ENCODE measurements around the gene CASZ1. TPM values are rescaled to one million over a fixed set of nuclear protein-coding genes. Genes with fewer than 3 reads are reported as not detected.

CASZ1 gene
- total and polyA plus RNA-seq, 2 donors (not counting 3 experiments of a cell fraction or from before 2014, with no cell fraction given), result 1.5 to 5.2 TPM

DNA sequence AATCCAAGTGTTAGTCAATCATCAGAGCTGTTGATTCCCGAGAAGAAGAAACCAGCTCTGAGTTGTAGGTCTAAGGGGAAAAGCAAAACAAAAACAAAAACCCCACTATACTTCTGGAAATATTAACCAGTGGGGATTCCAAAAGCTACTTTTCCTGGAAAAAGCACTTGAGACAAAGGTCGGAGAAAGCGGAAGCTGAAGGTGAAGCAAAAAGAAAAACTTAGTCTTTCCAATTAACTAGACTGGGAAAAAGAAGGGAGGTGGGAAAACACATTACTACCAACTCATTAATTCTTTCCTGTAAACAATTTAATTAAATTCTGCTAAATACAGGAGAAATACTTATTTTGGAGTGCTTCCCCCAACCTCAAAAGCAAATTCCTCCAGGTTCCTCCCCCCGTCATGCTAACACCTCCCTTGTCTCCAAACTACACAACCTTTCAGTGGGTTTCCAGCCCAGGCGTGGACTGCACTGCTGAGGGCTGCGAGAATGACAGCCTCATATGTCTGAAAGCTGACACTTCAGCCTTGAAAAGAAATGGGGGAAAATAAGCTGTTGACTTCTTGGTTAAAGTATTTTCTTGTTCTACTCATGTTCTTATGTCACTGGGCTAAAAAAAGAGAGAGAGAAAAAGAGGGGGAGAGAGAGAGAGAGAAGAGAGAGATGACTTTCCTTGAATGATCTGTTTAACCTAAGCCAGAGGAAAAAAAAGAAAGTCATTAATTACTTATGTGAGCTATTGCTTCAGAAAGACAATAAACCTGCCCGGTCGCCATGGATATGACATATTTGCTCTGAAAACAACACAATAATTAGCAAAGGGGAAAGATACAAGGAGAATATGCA lies 5.1 kb downstream of the CASZ1 start:
- H3K9me1 ChIP-seq (replicated peaks; ENCODE audit: control insufficient read depth, extremely low read depth, insufficient read depth, low read length), result no peaks in the 10 kb centered on the region
- no peak overlapping the region for H3K27ac ChIP-seq (ENCODE audit: insufficient read depth, low read depth, low read length)
- dilution Hi-C loops (cut with MboI; ENCODE audit: extremely low pct_ligation_motif_present, low sequenced_read_pairs) (no loop called here), intact Hi-C loops (cut with micrococcal nuclease) (no loop called here)
- H3K9me3 ChIP-seq (replicated peaks; ENCODE audit: control insufficient read depth, insufficient read depth, low read length), result no peaks in the 10 kb centered on the region
- CTCF ChIA-PET, result interaction anchor here (0.9 kb wide), 1 partner anchor 284 kb away, joined by 4 read pairs; no protein-coding TSS in a partner anchor
- H2AFZ ChIP-seq (ENCODE audit: low read depth, low read length), result no peak overlapping the region
- TF ChIP-seq EZH2 (IDR thresholded peaks at IDR 0.05; ENCODE audit: borderline replicate concordance, low read depth, low read length, severe bottlenecking), result no peak
- no peak for TF ChIP-seq CTCF (IDR thresholded peaks at IDR 0.05; ENCODE audit: extremely low read depth in 1 of 2, insufficient read depth in 1 of 2, low read depth in 1 of 2, low read length in 2 of 2)
- no peak for TF ChIP-seq POLR2A (IDR thresholded peaks at IDR 0.05; ENCODE audit: low read depth, low read length)
- no peak for TF ChIP-seq JUN (IDR thresholded peaks at IDR 0.05; ENCODE audit: borderline replicate concordance, insufficient read depth, insufficient read length, low read depth)
- no peak for TF ChIP-seq MAX (IDR thresholded peaks at IDR 0.05; ENCODE audit: insufficient read depth, insufficient read length)
- no peak for TF ChIP-seq GATA2 (IDR thresholded peaks at IDR 0.05; ENCODE audit: insufficient read depth, insufficient read length, low read depth, low read length)
- TF ChIP-seq FOS (IDR thresholded peaks at IDR 0.05; ENCODE audit: borderline replicate concordance, insufficient read depth, low read length), result no peak
- no peak for TF ChIP-seq MYC (IDR thresholded peaks at IDR 0.05; ENCODE audit: low read depth, low read length)
- no peak for TF ChIP-seq POLR2AphosphoS5 (IDR thresholded peaks at IDR 0.05; ENCODE audit: insufficient read depth, low read depth, low read length)
- POLR2A ChIA-PET, result no interaction called here
- no peaks in the 10 kb centered on the region for H4K20me1 ChIP-seq (replicated peaks; ENCODE audit: control insufficient read depth, extremely low read depth, insufficient read depth, low read length)
- H3K36me3 ChIP-seq (ENCODE audit: control insufficient read depth in 2 of 2, extremely low read depth in 1 of 2, insufficient read depth in 2 of 2, low read length in 2 of 2), result no peaks in the 10 kb centered on the region
- no TSS peak for BruUV-seq (replicated peaks)
- H3K79me2 ChIP-seq (ENCODE audit: control insufficient read depth, insufficient read depth, low read length), result no peaks in the 10 kb centered on the region
- H3K4me2 ChIP-seq (ENCODE audit: insufficient read depth, low read length), result no peak overlapping the region
- peaks cover 24 to 47% of the 10 kb centered on the region in 2 experiments for H3K27me3 ChIP-seq (ENCODE audit: control insufficient read depth in 2 of 2, insufficient read depth in 2 of 2, low read length in 2 of 2)
- peaks cover 14% of the 10 kb centered on the region for H3K4me1 ChIP-seq (ENCODE audit: control insufficient read depth, extremely low read depth, insufficient read depth, low read length)
- no peak overlapping the region for H3K4me3 ChIP-seq (replicated peaks in 1 of 3; ENCODE audit: insufficient read depth in 1 of 3, low read depth in 1 of 3, low read length in 3 of 3)
- FAIRE-seq, result no peak
- no peak for DNase-seq (ENCODE audit: low read depth, low spot score)
- H3K9ac ChIP-seq (replicated peaks; ENCODE audit: extremely low read depth, insufficient read depth, low read length), result no peak overlapping the region
